ENCODE results near the gene STK24. TPM values are rescaled to one million over a fixed set of nuclear protein-coding genes. Genes with fewer than 3 reads are reported as not detected.

The STK24 gene
- total RNA-seq, 1 donor from 2014 or later, result 190 TPM

DNA sequence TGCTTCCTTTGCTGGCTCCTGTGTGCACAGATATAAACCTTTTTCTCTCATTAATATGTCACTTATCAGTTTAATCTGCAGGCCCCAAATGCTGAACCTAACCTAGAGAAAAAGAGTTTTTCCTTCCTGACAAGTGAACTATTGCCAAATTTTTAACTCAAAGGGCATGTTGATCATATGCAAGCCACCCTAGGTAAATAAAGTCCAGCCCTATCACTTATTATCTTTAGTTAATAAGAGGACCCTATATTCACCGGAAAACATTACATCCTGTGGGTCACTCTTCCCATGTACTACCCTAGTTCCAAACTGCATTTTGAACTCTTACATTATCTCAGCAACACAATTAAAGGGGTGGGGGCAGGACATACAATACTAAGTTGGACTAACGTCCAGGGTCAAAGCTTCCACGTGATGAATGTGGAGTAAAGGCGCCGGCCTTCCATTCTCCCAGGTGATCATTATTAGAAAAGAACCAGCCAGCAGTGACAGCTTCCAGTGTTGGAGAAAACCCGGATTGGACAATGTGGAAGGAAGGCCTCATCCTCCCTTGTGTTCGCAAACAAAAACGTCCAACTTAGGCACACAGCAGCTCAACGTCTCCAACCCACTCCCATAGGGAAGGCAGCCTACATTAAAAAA is 86.6 kb downstream of the STK24 start:
- Histone ChIP-seq H3K4me3 (ENCODE audit: low read depth, low read length) (no peak overlapping the region), H3K36me3 (ENCODE audit: control insufficient read depth, insufficient read depth, low read length) (no peaks in the 10 kb centered on the region), H3K27me3 (ENCODE audit: control insufficient read depth, insufficient read depth, low read length) (no peaks in the 10 kb centered on the region)
- DNase-seq (ENCODE audit: low read depth), result no peak
- no peak for TF ChIP-seq CTCF (IDR thresholded peaks at IDR 0.05; ENCODE audit: insufficient read depth, low read length, poor library complexity, severe bottlenecking)

DNA sequence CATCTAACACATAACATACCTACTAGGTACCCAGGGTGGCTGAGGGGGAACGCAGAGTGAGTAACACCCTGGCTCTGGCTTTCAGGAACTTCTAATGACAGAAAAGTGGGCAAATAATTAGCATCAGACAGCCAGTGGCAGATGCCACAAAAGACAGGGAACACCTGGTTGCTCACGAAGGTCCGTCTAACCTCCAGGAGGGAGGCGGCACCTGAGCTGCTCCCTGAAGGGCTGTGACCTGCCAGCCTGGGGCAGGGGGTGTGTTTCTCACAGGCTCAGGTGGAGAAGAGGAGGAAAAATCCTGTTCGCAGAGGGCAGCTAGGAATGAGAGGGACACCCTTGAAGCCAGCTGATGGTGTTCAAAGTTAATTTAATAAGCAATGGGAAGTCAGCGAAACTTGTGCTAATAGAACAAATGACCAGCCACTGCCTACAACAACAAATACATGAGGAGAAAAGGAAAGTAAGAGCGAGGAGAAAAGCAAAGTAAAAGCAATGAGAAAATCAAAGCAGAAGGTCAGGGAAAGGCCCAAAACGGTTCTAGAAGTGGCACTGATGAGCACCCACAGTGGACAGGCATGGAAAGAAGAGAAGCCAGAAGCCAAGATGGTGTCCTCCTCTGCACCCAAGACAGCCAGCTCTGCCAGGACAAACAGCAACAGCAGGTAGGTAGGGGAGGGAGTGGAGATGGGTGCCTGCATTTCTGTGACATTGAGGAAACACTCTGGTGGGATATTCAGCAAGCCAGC is 87.3 kb downstream of the STK24 start:
- TF ChIP-seq CTCF (IDR thresholded peaks at IDR 0.05; ENCODE audit: insufficient read depth, low read length, poor library complexity, severe bottlenecking), result no peak
- H3K4me3 ChIP-seq (ENCODE audit: low read depth, low read length), result no peak overlapping the region
- H3K36me3 ChIP-seq (ENCODE audit: control insufficient read depth, insufficient read depth, low read length), result no peaks in the 10 kb centered on the region
- no peaks in the 10 kb centered on the region for H3K27me3 ChIP-seq (ENCODE audit: control insufficient read depth, insufficient read depth, low read length)
- no peak for DNase-seq (ENCODE audit: low read depth)

DNA sequence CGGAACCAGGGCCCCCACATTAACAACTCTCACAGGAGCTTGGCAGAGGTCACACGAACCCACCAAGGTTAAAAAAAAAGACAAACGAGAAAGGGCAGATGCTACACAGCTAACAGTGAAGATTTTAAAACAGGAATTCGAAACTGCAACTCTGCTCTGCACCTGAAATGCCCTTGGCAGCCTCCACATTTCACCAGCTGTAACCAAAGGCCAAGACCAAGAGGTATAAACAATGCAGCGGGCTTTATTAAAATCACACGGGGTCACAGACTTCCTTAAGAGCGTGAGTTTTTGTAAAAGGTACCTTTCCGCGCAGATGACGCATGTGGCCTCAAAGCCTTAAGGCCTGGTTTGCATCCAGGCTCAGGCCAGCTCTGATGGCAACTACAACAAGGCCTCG is 88.2 kb downstream of the STK24 start:
- Histone ChIP-seq H3K27me3 (ENCODE audit: control insufficient read depth, insufficient read depth, low read length) (no peaks in the 10 kb centered on the region), H3K36me3 (ENCODE audit: control insufficient read depth, insufficient read depth, low read length) (no peaks in the 10 kb centered on the region), H3K4me3 (ENCODE audit: low read depth, low read length) (no peak overlapping the region)
- DNase-seq (ENCODE audit: low read depth), result no peak
- TF ChIP-seq CTCF (IDR thresholded peaks at IDR 0.05; ENCODE audit: insufficient read depth, low read length, poor library complexity, severe bottlenecking), result no peak

- no peaks in the 10 kb centered on the region for H3K36me3 ChIP-seq (ENCODE audit: control insufficient read depth, insufficient read depth, low read length)
- no peak for DNase-seq (ENCODE audit: low read depth)
- H3K4me3 ChIP-seq (ENCODE audit: low read depth, low read length), result no peak overlapping the region
- no peaks in the 10 kb centered on the region for H3K27me3 ChIP-seq (ENCODE audit: control insufficient read depth, insufficient read depth, low read length)
- TF ChIP-seq CTCF (IDR thresholded peaks at IDR 0.05; ENCODE audit: insufficient read depth, low read length, poor library complexity, severe bottlenecking), result no peak
Measured at GRCh38 chr13:98487522-98487921, 89.4 kb downstream of the STK24 start.

DNA sequence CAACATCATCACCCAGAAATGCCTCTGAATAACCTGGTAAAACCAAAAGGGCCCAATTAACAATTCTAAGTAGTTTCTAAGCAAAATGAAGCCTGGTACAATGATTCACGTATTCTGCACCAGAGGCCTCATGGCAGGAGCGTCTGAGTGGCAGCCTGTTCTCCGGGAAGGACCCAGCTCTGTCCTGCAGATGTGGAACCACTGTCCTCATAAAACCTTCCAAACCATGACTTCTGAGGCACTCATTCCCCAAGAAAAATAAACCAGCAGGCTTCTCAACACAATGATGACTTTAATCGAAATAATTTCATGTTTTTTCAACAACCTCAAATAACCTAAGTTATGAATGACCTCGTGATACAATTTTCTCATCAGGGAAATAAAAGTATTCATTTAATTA is 89.9 kb downstream of the STK24 start:
- no peak for TF ChIP-seq CTCF (IDR thresholded peaks at IDR 0.05; ENCODE audit: insufficient read depth, low read length, poor library complexity, severe bottlenecking)
- no peak overlapping the region for H3K4me3 ChIP-seq (ENCODE audit: low read depth, low read length)
- no peaks in the 10 kb centered on the region for H3K36me3 ChIP-seq (ENCODE audit: control insufficient read depth, insufficient read depth, low read length)
- no peak for DNase-seq (ENCODE audit: low read depth)
- no peaks in the 10 kb centered on the region for H3K27me3 ChIP-seq (ENCODE audit: control insufficient read depth, insufficient read depth, low read length)

Data from kidney epithelial cell (primary cell).